Mammary epithelial cell (primary cell): ENCODE results near the gene DEFB118.

Experiments used
- EZH2 ChIP-seq: IDR thresholded peaks from 2 replicates; pipeline ENCODE4 v1.6.1; 2012; ENCODE audit warnings: low read length, inconsistent platforms, borderline replicate concordance
- TF ChIP-seq, protein P1 (sequence below), 2 donors: IDR thresholded peaks in 1 of 2; conservative IDR thresholded peaks in 1 of 2; 2 replicates each; pipeline ENCODE4 v1.5.1; 2011 to 2012; ENCODE audit warnings: inconsistent platforms in 2 of 2, low read length in 2 of 2, mild to moderate bottlenecking in 2 of 2, control low read depth in 1 of 2, low read depth in 1 of 2; ENCODE audit not compliant: insufficient read depth in 1 of 2; ENCODE audit errors: extremely low read depth in 1 of 2

DNA sequence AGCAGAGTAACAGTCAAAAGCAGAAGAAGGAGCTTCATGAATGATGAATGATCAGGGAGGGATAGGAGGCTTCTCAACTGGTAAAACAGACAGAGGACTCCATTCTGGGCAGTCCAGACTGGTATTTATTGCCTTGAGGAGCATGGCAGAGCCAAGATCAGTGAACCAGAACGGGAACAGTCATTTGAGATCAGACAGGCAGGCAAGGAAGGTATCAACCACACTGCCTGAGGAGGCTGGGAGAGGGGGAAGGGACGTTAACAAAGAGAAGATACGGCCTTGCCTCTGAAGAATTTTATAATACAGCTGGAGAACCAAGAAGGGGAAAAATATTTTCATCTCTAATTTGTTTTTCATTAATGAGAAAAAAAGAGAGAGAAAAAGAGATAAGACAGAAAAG, 37.7 kb downstream of the DEFB118 start, which contains the start of gene DEFB121:
- TF ChIP-seq, protein P1, sequence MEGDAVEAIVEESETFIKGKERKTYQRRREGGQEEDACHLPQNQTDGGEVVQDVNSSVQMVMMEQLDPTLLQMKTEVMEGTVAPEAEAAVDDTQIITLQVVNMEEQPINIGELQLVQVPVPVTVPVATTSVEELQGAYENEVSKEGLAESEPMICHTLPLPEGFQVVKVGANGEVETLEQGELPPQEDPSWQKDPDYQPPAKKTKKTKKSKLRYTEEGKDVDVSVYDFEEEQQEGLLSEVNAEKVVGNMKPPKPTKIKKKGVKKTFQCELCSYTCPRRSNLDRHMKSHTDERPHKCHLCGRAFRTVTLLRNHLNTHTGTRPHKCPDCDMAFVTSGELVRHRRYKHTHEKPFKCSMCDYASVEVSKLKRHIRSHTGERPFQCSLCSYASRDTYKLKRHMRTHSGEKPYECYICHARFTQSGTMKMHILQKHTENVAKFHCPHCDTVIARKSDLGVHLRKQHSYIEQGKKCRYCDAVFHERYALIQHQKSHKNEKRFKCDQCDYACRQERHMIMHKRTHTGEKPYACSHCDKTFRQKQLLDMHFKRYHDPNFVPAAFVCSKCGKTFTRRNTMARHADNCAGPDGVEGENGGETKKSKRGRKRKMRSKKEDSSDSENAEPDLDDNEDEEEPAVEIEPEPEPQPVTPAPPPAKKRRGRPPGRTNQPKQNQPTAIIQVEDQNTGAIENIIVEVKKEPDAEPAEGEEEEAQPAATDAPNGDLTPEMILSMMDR (conservative IDR thresholded peaks at IDR 0.05 in 1 of 2, IDR thresholded peaks at IDR 0.05 in 1 of 2; ENCODE audit: extremely low read depth in 1 of 2, insufficient read depth in 1 of 2, low read depth in 1 of 2, low read length in 2 of 2) = no peak
- no peak for TF ChIP-seq EZH2
